HG03060 (cell line): ENCODE data around the gene CPNE5.

Source experiments
- ATAC-seq: cut with Tn5 transposase; IDR thresholded peaks from one replicate; pipeline ENCODE4 v1.9.1; 2021; ENCODE audit warnings: low read depth, moderate number of reproducible peaks; ENCODE audit not compliant: unreplicated experiment

CPNE5 gene

DNA sequence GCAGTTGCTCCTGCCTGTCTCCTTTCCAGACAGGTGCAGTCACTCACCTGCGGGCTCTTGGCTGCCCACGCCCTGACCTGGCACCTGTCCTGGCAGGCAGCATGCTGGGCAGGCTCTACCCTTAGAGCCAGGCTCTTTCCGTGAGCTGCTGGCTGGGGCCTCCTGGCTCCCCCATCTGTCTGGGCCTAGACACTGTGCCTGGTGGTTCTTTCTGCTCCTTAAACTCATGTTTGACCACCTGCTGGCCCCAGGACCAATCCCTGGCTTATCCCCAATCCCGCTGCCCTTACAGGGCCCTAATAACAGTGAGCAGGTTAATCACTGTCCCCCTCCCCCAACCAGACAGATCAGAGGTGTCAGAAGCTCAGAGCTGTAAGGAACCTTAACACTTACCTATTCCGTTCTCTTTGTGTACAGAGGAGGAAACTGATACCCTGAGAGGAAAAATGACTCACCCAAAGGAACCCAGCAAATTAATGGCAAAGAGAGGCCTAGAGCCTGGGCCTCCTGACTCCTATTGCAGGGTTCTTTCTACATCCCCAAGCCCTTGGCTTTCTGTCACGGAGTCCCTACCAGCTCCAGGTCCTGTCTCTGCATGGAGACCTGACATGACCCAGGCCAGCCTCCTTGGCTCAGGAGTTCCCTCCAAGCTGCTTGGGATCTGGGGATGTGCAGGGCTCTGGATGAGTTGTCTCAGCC, 86.9 kb downstream of the CPNE5 start:
- no peak for ATAC-seq

DNA sequence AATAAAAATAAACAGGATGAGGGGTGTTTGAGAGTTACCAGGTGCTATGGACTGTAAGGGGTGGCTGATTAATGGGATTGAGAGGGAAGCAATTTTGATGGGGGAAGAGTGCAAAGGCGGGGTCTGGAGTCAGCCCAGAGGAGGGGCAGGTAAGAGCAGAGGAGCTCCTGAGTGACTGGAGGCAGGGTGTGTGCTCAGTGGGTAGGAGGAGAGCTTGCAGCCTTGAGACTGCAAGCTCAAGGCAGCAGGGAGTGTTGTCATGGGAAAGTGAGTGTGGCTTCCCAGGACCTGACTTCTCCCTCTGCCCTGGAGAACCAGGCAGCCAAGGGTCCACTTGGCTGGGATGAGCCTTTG, 87.4 kb downstream of the CPNE5 start:
- ATAC-seq, result no peak

DNA sequence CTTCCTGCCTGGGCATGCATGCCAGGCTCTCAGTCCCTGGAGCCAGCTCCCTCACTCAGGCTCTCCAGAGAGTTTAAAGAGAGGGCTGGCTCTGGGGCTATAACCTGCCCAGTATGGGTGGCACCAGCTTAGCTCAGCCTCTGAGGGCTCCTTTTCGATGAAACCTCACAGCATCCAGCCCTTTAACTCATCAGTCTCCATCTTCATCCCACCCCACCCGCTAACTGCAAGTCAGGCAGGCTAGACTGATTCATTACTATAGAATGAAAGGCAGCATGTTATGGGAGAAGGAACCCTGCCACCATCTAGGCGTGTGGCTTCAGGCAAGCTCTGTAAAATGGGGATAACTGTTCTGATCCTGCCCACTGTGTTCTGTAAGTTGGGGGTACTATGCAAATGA, 88.2 kb downstream of the CPNE5 start:
- no peak for ATAC-seq

DNA sequence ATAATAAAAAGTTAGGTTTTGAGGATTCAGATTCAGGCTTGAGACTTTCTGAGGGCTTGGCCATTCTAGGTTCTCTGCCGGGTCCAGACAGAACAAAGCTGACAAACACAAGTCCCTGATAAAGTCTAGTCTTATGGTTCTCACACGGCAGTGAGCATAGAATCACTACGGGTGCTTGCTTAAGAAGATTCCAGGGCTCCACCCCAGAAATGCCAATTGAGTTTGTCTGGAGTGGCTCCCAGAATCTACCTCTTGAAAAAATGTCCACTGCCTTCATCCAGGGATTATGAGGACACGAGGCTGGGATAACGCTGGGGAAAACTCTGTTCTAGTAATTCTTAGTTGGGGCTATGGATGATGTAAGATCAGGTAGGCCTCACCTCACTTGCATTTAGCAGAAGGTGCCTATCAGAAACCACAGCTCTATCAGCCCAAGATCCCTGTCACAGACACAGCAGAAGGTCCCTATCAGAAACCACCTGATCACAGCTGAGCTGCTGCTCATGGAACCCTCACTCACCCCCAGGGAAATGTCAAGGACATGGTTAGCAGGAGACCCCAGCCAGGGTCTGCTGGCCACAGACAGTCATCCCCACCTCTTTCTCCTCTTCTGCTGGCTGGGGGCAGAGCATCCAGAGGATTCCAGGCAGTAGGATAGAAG, 89.3 kb downstream of the CPNE5 start:
- ATAC-seq, result no peak

- no peak for ATAC-seq
These were observed 93.0 kb downstream of the CPNE5 start for GRCh38 chr6:36746251-36746650.

GRCh38 chr6:36745836-36746235, 93.4 kb downstream of the CPNE5 start:
- ATAC-seq, result no peak

DNA sequence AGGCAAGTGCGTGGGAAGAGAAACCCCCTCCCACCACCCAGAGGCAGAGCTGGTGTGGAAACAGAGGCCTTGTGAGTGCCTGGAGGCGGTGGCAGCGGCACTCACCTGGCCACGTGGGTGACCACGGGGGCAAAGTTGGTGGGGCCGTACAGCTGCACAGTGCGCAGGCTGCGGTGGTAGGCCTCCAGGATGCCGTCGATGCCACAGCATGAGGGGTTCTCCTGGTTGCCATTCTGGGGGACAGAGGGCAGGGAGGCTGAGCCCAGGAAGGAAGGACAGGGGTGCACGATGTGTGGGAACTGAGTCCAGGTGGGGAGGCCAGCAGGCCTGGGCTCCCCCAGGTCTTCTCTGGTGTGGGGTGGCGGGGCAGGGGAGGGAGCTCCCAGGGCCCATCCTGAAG, 94.0 kb downstream of the CPNE5 start:
- no peak for ATAC-seq

DNA sequence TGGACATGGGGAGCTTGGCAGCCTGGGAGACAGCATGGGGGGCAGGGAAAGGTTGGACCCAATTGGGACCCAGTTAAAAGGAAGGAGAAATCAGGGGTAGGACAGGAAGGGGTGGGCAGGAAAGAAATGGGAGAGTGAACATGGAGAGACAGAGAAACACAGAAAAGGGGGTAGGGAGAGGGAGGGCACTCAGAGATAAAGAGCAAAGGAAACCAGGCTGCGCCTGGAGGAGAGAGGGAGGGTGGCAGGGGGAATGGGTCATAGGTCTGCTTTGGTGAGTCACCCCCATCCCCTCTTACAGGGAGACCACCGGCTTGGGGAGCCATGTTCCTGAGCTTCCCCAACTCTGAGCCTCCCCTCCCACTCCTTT, 95.0 kb downstream of the CPNE5 start:
- ATAC-seq, result no peak

DNA sequence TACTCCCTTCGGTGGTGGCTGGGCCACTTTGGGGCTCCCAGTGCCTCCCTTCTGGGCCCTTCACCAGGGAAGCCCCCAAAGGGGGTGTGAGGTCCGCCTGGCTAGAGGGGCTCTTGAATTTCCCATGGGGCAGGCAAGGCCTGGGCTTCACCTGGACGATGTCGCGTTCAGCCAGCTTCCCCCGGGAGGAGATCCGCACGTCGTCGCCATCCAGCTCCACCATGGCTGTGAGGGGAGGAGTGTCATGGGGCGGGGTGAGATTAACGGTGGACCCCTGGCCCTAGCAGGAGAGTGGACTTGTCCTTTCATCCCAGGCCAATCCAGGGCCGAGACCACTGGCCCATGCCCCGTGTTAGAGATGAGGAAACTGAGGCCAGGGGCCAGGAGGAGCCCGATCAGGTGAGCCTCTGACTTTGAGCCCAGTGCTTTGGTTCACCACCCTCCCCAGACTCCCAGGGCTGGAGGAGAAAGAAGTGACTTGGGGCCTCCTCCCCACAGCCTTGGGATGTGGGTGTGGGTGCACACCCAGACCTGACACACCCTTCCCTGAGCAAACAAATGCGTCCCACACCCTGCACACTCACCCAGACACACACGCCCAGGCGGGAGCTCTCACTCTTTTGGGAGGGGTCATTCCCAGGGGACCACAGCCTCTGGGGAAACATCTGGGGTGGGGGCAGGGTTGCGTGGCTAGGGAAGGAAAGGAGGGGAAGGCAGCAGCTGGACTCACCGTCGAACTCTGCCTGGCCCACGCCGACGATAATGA, 95.5 kb downstream of the CPNE5 start:
- ATAC-seq, result no peak

DNA sequence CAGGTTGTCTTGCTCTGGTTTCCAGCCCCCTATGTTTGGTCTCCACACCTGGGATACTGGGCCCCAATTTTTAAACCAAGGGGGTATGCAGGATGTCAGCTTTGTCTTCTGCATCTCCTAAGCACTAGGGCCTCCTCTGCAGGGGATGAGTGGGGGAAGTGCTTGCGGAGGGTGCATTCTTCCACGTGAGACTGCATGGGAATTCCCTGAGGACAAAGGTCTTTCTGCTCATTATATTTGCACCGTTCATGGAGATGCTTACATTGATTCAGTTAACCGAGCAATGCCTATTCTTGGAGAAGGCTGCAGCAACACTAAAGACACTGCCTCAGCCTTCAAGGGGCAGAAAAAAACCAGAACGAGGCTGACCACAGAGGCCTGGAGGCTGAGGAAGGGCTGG, 96.2 kb downstream of the CPNE5 start:
- no peak for ATAC-seq

DNA sequence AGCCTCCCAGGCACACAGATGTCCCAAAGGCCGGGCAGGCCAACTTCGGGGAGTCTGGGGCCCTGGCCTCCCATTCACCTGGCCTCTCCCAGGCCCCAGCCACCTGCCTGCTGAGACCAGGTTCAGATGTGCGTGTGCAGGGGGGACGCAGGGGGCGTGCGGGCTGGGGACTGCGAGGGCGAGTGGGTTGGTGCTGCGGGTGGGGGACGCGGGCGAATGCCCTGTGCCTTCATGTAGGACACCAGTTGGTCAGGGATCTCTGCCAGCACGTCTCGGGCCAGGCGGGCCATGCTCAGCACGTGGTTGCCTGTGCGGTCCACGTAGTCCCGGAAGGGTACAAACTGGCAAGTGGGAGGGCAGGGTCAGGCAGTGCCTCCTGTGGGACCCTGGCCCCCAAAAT, 97.1 kb downstream of the CPNE5 start:
- ATAC-seq, result no peak

GRCh38 chr6:36740818-36741179, 98.4 kb downstream of the CPNE5 start:
- no peak for ATAC-seq

DNA sequence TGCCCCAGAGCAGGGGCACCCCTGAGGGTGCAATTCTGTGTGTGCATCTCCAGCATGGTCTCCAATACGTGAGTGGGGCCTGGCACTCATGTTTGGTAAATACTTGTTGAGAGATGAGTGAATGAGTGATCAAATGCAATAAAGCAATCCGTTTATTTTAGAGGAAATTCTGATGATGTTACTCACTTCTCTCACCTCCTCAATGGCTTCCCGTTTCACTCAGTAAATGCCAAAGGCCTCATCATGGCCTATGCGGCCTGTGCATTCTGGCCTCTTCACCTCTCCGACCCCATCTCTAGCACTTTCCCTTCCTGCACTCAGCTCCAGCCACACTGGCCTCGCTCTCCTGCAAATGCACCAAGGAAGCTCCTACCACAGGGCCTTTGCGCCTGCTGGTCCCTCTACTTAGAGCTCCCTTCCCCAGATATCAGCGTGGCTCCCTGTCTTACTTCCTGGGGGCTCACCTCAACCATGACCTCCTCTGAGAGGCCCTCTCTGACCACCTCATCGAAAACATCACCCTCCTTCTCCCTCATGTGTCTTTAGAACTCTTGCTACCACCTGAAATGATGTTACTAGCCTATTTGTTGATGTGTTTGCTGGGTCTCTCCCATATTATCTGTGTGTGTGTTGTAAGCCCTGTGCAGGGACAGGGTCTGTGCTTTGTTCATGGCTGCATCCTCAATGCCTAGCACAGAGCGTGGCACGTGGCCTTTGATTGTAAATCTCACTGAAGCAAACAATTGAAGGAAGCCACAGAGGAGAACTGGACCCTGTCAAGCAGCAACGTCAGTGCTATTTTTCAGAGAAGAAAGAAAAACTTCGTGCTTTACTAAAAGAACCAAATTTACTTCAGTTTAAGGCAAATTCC, 99.1 kb downstream of the CPNE5 start:
- ATAC-seq, result no peak

- ATAC-seq, result no peak
These were observed 101.1 kb downstream of the CPNE5 start for GRCh38 chr6:36738108-36738507.

DNA sequence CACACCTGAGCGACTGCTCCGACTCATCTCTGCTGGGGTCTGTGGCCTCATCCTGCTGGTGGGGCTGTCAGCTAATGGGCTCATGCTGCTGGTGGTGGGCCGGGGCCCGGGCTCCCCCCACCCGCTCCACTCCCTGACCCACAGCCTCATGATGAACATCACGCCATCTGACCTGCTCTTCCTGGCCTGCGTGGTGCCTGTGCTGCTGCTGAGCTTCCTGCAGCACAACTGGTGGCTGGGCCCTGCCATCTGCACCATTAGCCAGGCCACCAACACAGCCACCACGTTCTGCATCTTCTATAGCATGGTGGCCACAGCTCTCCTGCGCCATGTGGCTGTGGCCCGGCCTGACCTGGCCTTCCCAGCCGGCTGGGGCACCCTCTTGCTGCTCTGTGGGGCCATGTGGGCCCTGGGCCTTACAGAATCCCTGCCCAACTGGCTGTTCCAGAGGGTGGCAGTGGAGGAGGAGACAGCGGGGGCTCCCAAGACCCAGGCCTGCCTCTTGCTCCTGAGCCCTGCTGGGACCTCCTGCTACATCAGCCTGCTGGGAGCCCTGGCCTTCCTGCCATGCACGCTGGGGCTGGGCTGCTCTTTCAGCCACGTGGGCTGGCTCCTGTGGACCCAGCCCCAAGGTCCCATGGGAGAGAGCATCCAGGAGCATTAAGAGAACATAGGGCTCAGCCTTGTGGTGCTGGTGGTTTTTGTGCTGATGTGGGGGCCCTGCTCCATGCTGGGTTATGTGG, 102.0 kb downstream of the CPNE5 start:
- no peak for ATAC-seq

DNA sequence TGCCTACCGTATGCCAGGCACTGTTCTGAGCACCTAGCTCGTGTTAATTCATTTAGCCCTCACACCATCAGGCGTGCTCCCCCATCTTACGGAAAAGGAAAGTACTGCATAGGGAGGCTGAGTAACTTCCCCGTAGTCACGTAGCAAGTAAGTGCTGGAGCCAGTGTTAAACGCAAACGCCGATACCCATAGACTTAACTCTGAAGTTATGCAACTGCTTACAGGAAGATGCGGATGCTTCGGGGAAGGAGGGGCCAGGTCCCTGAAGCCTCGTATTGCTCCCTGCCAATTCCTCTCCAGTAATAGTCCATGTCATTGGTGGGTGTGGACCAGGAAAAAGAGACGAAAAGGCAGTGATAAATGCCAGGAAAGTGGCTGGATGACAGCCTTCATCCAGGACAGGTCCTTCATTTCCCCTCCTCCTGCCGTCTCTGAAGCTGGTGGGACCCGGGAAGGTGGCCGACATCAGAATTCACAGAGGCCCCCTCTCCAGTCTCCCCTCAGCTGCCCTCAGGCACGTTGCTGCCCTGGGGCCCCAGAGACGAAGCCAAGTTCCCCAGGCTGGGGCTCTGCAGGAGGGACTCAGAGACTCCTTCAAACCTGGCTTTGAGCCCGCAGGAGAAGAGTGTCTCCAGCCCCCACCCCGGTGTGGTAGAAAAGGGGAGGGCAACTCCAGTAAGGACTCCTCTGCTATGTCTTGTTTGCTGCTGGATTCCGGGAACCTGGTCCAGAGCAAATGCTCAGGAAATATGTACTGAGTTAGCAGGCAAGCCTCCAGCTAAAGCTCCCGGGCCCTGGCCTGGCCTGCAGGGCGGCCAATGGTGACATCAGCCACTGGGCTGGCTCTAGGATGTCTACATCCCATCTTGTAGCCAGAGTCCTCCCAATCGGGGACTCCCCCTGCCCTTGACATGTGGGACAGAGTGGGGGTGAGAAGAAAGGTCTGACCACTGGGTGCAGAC, 103.9 kb downstream of the CPNE5 start:
- ATAC-seq, result no peak

GRCh38 chr6:36734486-36735060, 104.7 kb downstream of the CPNE5 start:
- ATAC-seq, result no peak

GRCh38 chr6:36733300-36733699, 105.9 kb downstream of the CPNE5 start:
- ATAC-seq, result no peak
